ENCODE measurements around the gene ATG9B.
"Not testable (repeated sequence)": the region's sequence is repeated elsewhere in the genome, so short reads cannot be mapped to it uniquely, and the experiment has no call there.

ATG9B gene

GRCh38 chr7:151011616-151012015 is 12.7 kb downstream of the ATG9B start:
- peaks cover 21% of the 10 kb centered on the region for H3K4me1 ChIP-seq (ENCODE audit: control insufficient read depth, insufficient read depth, low read depth, low read length)
- not testable (repeated sequence) for H3K27ac ChIP-seq (ENCODE audit: low read length, poor library complexity, severe bottlenecking); H2BK15ac ChIP-seq (ENCODE audit: low read depth, poor library complexity, severe bottlenecking); H4K8ac ChIP-seq (ENCODE audit: low read length); H3K9me3 ChIP-seq (ENCODE audit: control insufficient read depth, low read length); H2AK5ac ChIP-seq (ENCODE audit: low read length, severe bottlenecking); H2AFZ ChIP-seq (ENCODE audit: low read depth, low read length); H3K79me1 ChIP-seq (replicated peaks; ENCODE audit: low read length, poor library complexity, severe bottlenecking); DNase-seq; H3K4me3 ChIP-seq (ENCODE audit: insufficient read depth in 1 of 2, low read depth in 1 of 2, low read length in 2 of 2); H3K36me3 ChIP-seq (ENCODE audit: control insufficient read depth in 1 of 2, insufficient read depth in 2 of 2, low read depth in 1 of 2, low read length in 2 of 2); H2BK120ac ChIP-seq (ENCODE audit: low read depth, low read length); H4K91ac ChIP-seq (ENCODE audit: low read length); H3K9ac ChIP-seq (ENCODE audit: low read length); H3K23ac ChIP-seq (ENCODE audit: low read length in 2 of 2); H3K18ac ChIP-seq (ENCODE audit: low read depth in 1 of 2, low read length in 2 of 2); H2BK12ac ChIP-seq (ENCODE audit: low read length in 2 of 2); H3K4me2 ChIP-seq (ENCODE audit: low read length, poor library complexity, severe bottlenecking); H3K4ac ChIP-seq (ENCODE audit: low read depth in 1 of 2, low read length in 2 of 2); H3K14ac ChIP-seq (ENCODE audit: low read length in 2 of 2); H2BK5ac ChIP-seq (ENCODE audit: low read depth, low read length, poor library complexity, severe bottlenecking)
- WGBS: 84% methylated on average over 12 of the region's 12 CpGs
- peaks cover 39 to 43% of the 10 kb centered on the region in 2 experiments for H3K27me3 ChIP-seq (ENCODE audit: control insufficient read depth in 1 of 2, insufficient read depth in 1 of 2, low read length in 2 of 2)

- peak overlapping the region; percentile 73 for H2BK15ac ChIP-seq (ENCODE audit: low read depth, poor library complexity, severe bottlenecking)
- H3K4me3 ChIP-seq (ENCODE audit: insufficient read depth in 1 of 2, low read depth in 1 of 2, low read length in 2 of 2): no peak overlapping the region
- peak overlapping the region; percentile 37 to 61 for H3K4ac ChIP-seq (ENCODE audit: low read depth in 1 of 2, low read length in 2 of 2)
- peak; percentile 50 for DNase-seq
- no peaks in the 10 kb centered on the region for H3K9me3 ChIP-seq (ENCODE audit: control insufficient read depth, low read length)
- no peak overlapping the region for H2AFZ ChIP-seq (ENCODE audit: low read depth, low read length)
- no peaks in the 10 kb centered on the region for H3K36me3 ChIP-seq (ENCODE audit: control insufficient read depth in 1 of 2, insufficient read depth in 2 of 2, low read depth in 1 of 2, low read length in 2 of 2)
- no peak overlapping the region for H3K14ac ChIP-seq (ENCODE audit: low read length in 2 of 2)
- peak overlapping the region; percentile 6 to 48 for H3K18ac ChIP-seq (ENCODE audit: low read depth in 1 of 2, low read length in 2 of 2)
- 0% methylated on average over 1 of the region's 1 CpG for WGBS
- peaks cover 41% of the 10 kb centered on the region in 2 experiments for H3K27me3 ChIP-seq (ENCODE audit: control insufficient read depth in 1 of 2, insufficient read depth in 1 of 2, low read length in 2 of 2)
- no peak overlapping the region for H3K23ac ChIP-seq (ENCODE audit: low read length in 2 of 2)
- no peak overlapping the region for H2AK5ac ChIP-seq (ENCODE audit: low read length, severe bottlenecking)
- H2BK12ac ChIP-seq (ENCODE audit: low read length in 2 of 2): peak overlapping the region in 1 of 2 experiments; percentile 61
- H2BK120ac ChIP-seq (ENCODE audit: low read depth, low read length): no peak overlapping the region
- no peak overlapping the region for H2BK5ac ChIP-seq (ENCODE audit: low read depth, low read length, poor library complexity, severe bottlenecking)
- H4K91ac ChIP-seq (ENCODE audit: low read length): peak overlapping the region; percentile 52
- no peaks in the 10 kb centered on the region for H3K79me1 ChIP-seq (replicated peaks; ENCODE audit: low read length, poor library complexity, severe bottlenecking)
- peak overlapping the region; percentile 57 for H4K8ac ChIP-seq (ENCODE audit: low read length)
- H3K4me1 ChIP-seq (ENCODE audit: control insufficient read depth, insufficient read depth, low read depth, low read length): peaks cover 21% of the 10 kb centered on the region
- H3K9ac ChIP-seq (ENCODE audit: low read length): no peak overlapping the region
- H3K27ac ChIP-seq (ENCODE audit: low read length, poor library complexity, severe bottlenecking): no peak overlapping the region
- no peak overlapping the region for H3K4me2 ChIP-seq (ENCODE audit: low read length, poor library complexity, severe bottlenecking)
These were observed 13.2 kb downstream of the ATG9B start for GRCh38 chr7:151011097-151011409.

GRCh38 chr7:151010307-151011096 is 13.8 kb downstream of the ATG9B start:
- Histone ChIP-seq H3K9ac (ENCODE audit: low read length) (no peak overlapping the region), H2BK12ac (ENCODE audit: low read length in 2 of 2) (peak overlapping the region; percentile 91 to 92), H3K4ac (ENCODE audit: low read depth in 1 of 2, low read length in 2 of 2) (peak overlapping the region; percentile 76 to 86), H4K8ac (ENCODE audit: low read length) (peak overlapping the region; percentile 83), H3K36me3 (ENCODE audit: control insufficient read depth in 1 of 2, insufficient read depth in 2 of 2, low read depth in 1 of 2, low read length in 2 of 2) (no peaks in the 10 kb centered on the region), H3K4me3 (ENCODE audit: insufficient read depth in 1 of 2, low read depth in 1 of 2, low read length in 2 of 2) (peak overlapping the region in 1 of 2 experiments; percentile 56), H2AK5ac (ENCODE audit: low read length, severe bottlenecking) (no peak overlapping the region), H4K91ac (ENCODE audit: low read length) (peak overlapping the region; percentile 98), H3K4me2 (ENCODE audit: low read length, poor library complexity, severe bottlenecking) (peak overlapping the region; percentile 48), H3K14ac (ENCODE audit: low read length in 2 of 2) (peak overlapping the region in 1 of 2 experiments; percentile 20), H3K4me1 (ENCODE audit: control insufficient read depth, insufficient read depth, low read depth, low read length) (peaks cover 21% of the 10 kb centered on the region), H3K27me3 (ENCODE audit: control insufficient read depth in 1 of 2, insufficient read depth in 1 of 2, low read length in 2 of 2) (peaks cover 41 to 42% of the 10 kb centered on the region in 2 experiments), H2BK120ac (ENCODE audit: low read depth, low read length) (peak overlapping the region; percentile 91), H3K18ac (ENCODE audit: low read depth in 1 of 2, low read length in 2 of 2) (peak overlapping the region; percentile 70 to 93), H2BK15ac (ENCODE audit: low read depth, poor library complexity, severe bottlenecking) (peak overlapping the region; percentile 55), H3K9me3 (ENCODE audit: control insufficient read depth, low read length) (no peaks in the 10 kb centered on the region), H2AFZ (ENCODE audit: low read depth, low read length) (peak overlapping the region; percentile 16), H3K79me1 (replicated peaks; ENCODE audit: low read length, poor library complexity, severe bottlenecking) (no peaks in the 10 kb centered on the region), H3K23ac (ENCODE audit: low read length in 2 of 2) (peak overlapping the region in 1 of 2 experiments; percentile 36), H2BK5ac (ENCODE audit: low read depth, low read length, poor library complexity, severe bottlenecking) (no peak overlapping the region), H3K27ac (ENCODE audit: low read length, poor library complexity, severe bottlenecking) (no peak overlapping the region)
- WGBS: 8% methylated on average over 17 of the region's 18 CpGs
- peak; percentile 71 for DNase-seq

- WGBS: 61% methylated on average over 7 of the region's 7 CpGs
- no peak overlapping the region for H2AK5ac ChIP-seq (ENCODE audit: low read length, severe bottlenecking)
- H3K4me3 ChIP-seq (ENCODE audit: insufficient read depth in 1 of 2, low read depth in 1 of 2, low read length in 2 of 2): no peak overlapping the region
- peaks cover 21% of the 10 kb centered on the region for H3K4me1 ChIP-seq (ENCODE audit: control insufficient read depth, insufficient read depth, low read depth, low read length)
- H3K23ac ChIP-seq (ENCODE audit: low read length in 2 of 2): no peak overlapping the region
- peaks cover 41 to 47% of the 10 kb centered on the region in 2 experiments for H3K27me3 ChIP-seq (ENCODE audit: control insufficient read depth in 1 of 2, insufficient read depth in 1 of 2, low read length in 2 of 2)
- H2BK120ac ChIP-seq (ENCODE audit: low read depth, low read length): peak overlapping the region; percentile 91
- H3K9me3 ChIP-seq (ENCODE audit: control insufficient read depth, low read length): no peaks in the 10 kb centered on the region
- no peak overlapping the region for H2BK5ac ChIP-seq (ENCODE audit: low read depth, low read length, poor library complexity, severe bottlenecking)
- peak overlapping the region in 1 of 2 experiments; percentile 55 for H3K14ac ChIP-seq (ENCODE audit: low read length in 2 of 2)
- no peaks in the 10 kb centered on the region for H3K36me3 ChIP-seq (ENCODE audit: control insufficient read depth in 1 of 2, insufficient read depth in 2 of 2, low read depth in 1 of 2, low read length in 2 of 2)
- peak overlapping the region; percentile 83 for H4K8ac ChIP-seq (ENCODE audit: low read length)
- no peak for DNase-seq
- peak overlapping the region; percentile 91 to 92 for H2BK12ac ChIP-seq (ENCODE audit: low read length in 2 of 2)
- no peak overlapping the region for H2AFZ ChIP-seq (ENCODE audit: low read depth, low read length)
- H3K4me2 ChIP-seq (ENCODE audit: low read length, poor library complexity, severe bottlenecking): no peak overlapping the region
- peak overlapping the region; percentile 98 for H4K91ac ChIP-seq (ENCODE audit: low read length)
- no peak overlapping the region for H3K9ac ChIP-seq (ENCODE audit: low read length)
- peak overlapping the region; percentile 55 for H2BK15ac ChIP-seq (ENCODE audit: low read depth, poor library complexity, severe bottlenecking)
- peak overlapping the region; percentile 51 to 76 for H3K4ac ChIP-seq (ENCODE audit: low read depth in 1 of 2, low read length in 2 of 2)
- no peak overlapping the region for H3K27ac ChIP-seq (ENCODE audit: low read length, poor library complexity, severe bottlenecking)
- H3K79me1 ChIP-seq (replicated peaks; ENCODE audit: low read length, poor library complexity, severe bottlenecking): no peaks in the 10 kb centered on the region
- peak overlapping the region; percentile 54 to 70 for H3K18ac ChIP-seq (ENCODE audit: low read depth in 1 of 2, low read length in 2 of 2)
These were observed 14.3 kb downstream of the ATG9B start for GRCh38 chr7:151010037-151010306.
